NCI-H2171 (cell line): Measurements from ENCODE around the gene ARL17B.
"Not testable (repeated sequence)": the region's sequence is repeated elsewhere in the genome, so short reads cannot be mapped to it uniquely, and the experiment has no call there.

Source experiments
- DNase-seq: peaks from one replicate; lab custom pipeline; 2025; lab: John Stamatoyannopoulos, UW

The ARL17B gene

DNA sequence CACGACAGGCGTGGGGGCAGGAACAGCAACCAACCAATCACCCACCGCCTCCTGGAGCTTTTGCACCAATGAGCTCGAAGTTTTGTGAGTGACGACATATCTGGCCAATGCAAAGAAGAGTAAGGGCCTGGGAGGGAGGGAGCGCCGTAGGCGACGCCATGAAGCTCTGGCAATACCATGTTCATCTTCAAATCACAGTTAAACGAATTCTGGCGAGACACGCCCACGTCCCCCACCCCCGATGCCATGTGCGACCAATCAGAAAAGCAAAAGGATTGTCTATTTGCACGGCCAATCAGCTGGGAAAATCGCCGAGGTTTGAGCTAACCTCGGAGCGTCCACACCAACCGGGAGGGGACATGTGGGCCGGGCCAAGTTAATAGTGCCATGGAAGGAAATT lies at the start of gene ARL17B:
ARL17B (minus strand) TSS at position 12 of the 400 bp plus-strand sequence. CDS start 3,369 bp downstream, outside the sequence.
- not testable (repeated sequence) for DNase-seq

DNA sequence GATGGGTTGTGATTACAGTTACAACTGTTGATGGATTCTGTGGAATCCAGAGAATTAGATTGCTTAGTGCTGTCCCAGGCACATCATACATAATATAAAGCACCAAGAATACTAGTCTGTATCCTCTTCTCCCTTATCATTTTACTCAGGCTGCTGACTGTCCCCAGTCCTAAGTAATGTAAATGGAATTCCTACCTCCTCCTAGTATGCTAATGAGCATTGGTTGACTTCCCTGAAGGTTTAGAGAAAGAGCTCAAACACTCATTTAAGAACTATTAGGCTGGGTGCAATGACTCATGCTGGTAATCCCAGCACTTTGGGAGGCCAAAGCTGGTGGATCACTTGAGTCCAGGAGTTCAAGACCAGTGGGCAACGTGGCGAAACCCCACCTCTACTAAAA lies 48.3 kb upstream of the ARL17B start:
- not testable (repeated sequence) for DNase-seq

DNA sequence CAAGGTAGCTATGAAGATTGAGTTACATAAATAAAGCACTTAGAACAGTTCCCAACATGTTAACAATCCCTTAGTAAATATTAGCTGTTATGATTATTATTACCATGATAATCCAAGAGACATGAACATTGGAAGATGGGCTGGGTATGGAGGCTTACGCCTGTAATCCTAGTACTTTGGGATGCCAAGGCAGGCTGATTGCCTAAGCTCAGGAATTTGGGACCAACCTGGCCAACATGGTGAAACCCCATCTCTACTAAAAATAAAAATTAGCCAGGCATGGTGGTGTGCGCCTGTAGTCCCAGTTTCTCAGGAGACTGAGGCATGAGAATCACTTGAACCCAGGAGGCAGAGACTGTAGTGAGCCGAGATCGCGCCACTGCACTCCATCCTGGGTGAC lies 45.6 kb upstream of the ARL17B start:
- DNase-seq, result not testable (repeated sequence)

DNA sequence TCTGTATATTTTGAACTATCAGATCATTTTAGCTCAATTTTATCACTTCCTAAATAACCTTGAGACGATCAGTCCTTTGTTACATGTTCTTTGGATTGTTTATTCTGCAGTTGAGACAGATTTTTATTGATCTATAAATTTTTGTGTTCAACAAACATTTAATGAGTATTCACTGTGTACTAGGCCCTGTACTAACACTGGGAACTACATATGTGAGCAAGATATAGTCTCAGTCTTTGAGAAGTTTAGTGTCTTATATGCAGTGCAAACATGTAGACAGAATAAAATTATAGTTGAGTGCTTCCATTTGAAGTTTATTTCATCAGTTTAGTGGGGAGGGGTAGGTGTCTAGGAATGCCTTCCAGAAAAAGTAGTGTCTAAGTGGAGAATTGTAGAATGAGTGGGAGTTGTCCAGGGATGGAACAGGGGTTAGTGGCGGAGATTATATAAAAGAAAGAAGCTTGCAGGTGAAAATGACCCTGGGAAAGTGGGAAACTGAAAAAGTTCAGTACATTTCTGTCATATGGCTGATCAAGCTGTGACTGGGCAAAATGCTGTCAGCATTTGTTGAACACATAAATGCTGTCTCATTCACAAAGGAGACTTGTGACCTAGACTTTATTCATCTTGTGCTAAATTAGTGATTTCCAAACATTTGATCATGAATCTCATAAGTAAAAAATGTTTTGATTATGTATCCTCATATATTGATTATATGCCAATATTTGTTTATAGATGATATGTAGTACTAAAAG lies 39.6 kb upstream of the ARL17B start:
- not testable (repeated sequence) for DNase-seq

DNA sequence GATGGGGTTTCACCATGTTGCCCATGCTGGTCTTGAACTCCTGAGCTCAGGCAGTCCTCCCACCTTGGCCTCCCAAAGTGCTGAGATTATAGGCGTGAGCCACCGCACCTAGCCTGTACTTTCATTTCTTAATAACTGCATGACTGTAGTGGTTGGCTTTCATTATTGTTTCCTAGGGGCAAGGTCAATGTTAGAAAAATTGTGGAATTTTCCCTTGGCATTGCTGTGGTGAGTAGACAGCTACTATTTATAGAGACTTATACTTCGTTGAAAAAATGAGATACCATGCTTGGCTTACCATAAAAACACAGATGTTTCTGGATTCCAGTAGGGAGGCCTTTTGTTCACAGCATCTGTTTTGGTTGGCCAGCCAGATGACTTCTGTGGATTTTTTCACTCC lies 39.0 kb upstream of the ARL17B start:
- DNase-seq, result not testable (repeated sequence)

DNA sequence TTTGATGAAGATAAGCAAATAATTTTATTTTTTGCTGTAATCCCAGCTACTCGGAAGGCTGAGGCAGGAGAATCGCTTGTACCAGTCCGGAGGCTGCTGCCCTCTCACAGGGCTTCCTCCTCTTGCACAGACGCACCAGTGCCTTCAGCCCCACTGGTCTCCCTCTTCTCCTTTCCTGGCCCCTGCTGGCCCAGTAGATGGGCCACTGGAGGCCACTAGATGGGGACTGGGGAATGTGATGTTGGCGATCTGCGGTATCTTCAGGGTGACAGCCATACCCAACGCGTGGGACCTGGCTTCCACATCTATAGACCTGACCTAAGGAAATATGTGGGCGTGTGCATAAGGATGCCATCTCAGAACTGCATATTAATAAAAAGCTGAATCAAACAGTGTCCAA lies 38.4 kb upstream of the ARL17B start:
- DNase-seq, result not testable (repeated sequence)

DNA sequence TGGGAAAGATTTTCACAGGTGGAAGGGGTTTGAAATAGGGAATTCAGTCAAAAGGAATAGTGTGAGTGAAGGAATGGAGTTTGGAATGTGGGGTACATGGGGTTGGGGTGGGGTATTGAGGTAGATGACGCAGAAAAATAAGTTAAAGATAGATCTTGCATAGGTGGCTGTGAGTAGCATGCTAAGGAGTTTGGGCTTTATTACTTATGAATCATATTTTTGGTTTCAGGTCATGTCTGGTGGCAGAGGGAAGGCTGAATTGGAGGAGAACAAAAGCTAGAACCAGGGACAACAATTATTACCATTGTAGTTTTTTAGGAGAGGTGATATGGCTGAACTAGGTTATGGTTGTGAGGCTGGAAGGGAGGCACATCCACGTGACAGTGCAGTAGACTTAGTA lies 34.7 kb upstream of the ARL17B start:
- not testable (repeated sequence) for DNase-seq

DNA sequence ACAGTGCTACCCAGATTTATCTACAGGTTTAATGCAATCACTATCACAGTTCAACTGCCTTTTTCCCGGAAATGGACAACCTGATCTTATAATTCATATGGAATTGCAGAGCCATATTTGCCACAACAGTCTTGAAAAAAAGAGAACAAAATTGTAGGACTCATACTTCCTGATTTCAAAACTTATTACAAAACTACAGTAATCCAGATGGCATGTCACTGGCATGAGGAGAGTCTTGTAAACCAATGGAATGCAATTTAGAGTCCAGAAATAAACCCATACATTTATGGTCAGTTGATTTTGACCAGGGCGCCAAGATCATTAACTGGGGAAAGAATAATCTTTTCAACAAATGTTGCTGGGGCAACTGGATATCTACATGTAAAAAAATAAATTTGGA lies 32.1 kb upstream of the ARL17B start:
- DNase-seq, result not testable (repeated sequence)

DNA sequence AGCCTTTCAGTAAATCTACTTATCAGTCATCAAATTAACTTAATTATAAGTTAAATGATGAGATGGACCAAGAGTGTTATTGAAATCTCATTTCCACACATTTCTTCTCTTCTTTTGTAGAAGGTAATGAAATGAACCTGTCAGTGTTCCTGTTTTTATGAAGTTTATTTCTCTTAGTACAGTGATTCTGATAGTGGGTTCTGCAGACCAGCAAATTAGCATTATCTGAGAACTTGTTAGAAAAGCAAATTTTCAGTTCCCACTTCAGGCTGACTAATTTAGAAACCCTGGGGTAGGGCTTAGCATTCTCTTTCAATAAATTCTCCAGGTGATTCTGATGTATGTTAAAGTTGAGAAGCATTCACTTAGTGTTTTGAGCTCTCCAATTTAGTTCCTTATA lies 23.9 kb upstream of the ARL17B start:
- not testable (repeated sequence) for DNase-seq

DNA sequence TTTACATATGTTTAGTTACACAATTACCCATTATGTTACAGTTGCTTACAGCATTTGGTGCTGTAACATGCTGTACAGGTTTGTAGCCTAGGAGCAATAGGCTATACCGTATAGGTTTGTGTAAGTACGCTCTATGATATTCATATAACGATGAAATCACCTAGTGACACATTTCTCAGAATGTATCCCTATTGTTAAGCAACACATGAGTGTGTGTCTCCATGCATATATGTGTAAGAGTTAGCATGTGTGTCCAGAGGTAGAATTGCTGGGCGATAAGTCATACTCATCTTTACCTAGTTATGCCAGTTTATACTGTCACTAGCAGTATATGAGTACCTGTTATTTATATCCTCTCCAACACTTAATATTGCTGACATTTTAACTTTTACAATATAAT lies 21.6 kb upstream of the ARL17B start:
- DNase-seq, result not testable (repeated sequence)

DNA sequence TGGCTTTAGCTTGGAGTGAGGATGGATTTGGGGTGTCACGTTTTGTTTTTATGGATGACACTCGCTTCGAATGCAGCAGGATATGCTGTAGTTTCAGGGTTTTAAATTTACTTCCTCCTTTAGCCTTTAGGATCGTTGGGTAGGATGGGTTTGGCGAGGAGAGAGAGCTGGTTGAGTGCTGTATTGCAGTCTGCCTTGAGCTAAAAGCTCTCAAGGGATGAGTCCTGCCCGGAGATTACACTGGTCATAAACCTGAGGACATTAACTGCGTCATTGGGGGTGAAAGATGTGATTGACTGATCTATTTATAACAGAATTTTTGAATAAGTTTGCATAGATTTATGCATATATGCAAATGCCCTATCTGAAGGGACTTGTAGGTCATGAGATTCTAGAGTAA lies 11.9 kb upstream of the ARL17B start:
- not testable (repeated sequence) for DNase-seq

DNA sequence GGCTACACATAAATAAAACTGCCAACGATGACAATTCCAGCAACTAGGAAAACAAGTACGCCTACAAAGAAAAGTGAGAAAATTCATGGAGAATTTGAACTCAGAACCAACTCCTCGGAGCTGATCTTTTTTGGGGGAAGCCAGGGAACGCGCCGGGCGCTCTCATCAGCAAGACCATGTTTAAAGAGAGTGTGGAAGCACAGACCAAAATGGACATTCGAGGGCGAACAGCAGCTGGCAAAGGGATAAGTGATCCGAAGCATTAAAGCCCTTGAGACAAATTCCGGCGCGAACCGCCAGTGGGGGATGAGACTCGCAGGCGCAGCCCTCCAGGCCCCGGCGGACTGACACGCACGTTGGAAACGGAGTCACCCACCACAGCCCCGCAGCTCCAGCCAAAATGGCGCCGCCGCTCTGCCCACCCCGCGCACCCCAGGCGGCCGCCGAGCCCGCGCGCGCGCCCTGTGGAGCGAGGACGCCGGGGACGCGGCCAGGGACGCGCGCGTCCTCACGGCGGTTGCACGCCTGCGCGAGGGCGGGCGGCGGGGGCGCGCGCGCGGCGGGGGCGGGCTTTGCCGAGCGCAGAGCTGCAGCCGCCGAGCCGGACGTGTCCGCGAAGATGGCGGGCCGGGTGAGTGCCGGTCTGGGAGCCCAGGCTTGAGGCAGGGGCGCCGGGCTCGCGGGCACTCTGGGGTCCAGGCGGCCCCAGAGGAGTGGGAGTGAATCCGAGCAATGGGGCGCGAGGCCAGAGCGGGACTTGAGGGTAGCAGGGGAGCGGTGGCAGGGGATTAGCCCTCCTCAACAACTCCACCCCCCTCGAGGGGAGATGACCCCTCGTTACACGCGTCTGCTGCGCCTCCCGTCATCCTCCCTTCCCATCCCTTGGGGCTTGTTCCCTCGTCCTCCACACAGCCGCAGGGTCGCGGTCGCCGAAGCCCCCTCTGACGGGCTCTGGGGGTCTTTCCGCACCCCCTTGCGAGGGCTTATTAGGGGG lies 11.0 kb upstream of the ARL17B start:
- not testable (repeated sequence) for DNase-seq

DNA sequence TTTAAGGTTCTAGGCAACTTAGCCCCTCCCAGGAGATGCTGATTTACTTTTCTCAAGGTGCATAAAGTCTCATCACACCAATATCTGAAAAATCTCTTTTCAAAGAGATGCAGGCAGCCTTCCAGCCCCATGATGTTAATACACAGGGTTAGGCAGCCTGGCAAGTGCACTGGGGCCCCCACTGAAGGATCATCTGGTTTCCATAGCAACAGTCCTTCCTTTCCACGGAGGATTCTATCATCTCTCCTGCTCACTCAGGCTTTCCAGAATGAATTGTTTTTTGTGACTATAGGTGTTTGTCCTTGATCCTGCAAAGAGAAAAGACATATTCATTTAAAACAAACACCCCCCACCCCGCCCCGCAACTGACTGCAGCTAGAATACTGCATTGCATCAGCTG lies 6.0 kb upstream of the ARL17B start:
- not testable (repeated sequence) for DNase-seq

DNA sequence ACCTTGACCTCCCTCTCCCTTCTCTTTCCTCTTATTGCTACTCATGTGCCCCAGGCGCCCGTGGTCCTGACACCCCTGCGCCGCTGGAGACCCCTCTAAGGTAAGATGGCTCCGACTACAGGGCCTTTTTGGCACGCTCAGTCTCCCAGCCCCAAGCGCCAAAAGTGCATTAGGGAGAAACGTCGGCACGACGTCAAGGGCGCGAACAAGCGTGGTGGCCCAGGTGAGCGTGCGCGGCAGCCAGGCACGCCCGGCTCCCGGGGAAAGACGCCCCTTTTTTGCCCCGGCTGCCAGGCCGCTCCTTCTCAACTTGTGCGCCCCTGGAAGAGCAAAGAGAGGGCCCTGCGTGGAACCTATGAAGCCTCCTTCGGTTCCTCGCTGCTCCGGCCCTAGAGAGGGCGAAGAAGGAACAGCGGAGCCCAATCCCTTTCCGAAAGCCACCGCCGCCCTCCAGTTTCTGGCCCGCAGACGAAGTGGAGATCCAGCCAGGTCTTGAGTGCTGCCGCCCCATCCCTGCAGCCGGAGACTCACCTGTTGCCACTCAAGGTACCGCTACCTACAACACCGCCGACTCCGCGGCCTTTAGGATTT lies 326 bp downstream of the ARL17B start:
- DNase-seq, result not testable (repeated sequence)

DNA sequence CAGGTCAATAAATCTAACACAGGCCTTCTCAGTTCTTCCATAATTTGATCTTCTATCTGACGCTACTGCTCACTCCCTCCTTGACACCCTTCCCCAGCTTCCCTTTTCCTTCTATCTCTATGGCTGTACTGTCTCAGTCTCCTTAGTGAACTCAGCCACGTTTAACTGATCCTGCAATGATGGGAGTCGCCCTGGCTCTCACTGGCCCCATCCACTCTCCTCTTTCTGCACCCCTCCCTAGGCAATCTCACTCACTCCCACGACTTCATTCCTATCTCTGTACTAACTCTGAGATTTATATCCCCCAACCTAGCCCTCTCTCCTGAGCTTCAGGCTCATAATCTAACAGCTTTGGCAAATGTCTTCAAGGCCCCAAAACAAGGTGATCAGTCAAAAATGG lies 7.7 kb downstream of the ARL17B start:
- not testable (repeated sequence) for DNase-seq

DNA sequence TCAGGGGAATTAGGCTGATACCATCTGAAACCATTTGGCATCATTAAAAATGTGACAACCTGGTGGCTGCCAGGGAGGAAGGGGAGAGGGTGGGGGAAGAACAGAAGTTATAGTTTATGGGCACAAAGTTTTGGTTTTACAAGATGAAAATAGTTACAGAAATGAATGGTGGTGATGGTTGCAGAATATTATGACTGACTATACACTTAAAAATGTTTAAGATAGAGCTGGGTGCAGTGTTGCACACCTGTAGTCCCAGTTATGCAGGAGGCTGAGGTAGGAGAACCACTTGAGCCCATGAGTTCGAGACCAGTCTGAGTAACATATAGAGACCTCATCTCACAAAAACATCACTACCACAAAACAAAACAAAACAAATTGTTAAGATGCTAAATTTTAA lies 12.5 kb downstream of the ARL17B start:
- DNase-seq, result not testable (repeated sequence)

DNA sequence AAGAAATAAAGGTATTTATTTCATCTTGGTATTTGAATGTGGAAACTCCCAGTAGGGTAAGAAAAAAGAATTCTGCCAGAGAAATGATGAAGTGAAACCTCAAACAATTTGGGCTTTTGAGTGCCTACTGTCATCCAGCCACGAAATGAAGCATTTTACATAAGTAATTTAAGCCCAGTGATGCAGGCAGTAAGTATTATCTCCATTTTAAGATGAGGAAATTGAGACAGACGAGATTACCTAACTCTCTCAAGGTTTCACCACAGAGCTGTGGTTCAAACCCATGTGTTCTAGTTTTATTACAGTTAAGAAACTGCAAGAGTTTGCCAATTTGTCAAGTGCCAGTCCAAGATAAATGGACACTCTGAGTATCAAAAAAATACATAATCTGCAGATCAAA lies 13.2 kb downstream of the ARL17B start:
- not testable (repeated sequence) for DNase-seq

DNA sequence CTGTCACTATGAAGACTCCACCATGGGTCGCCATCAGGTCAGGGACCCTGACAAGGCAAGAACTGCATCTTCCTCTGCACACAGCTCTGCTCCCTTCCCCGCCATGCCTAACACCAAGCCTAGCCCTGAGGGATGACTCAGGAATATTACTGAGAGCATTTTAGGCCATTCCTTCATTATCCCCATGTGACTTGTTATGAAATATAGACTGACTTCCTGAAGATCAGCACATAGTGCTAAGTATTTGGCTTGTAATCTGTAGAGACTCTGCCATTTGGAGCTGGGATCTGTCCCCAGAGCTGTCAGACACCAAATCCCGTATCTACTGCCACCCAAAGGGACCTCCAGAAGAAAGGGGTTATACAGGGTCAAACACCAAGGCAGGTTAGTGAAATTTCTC lies 19.4 kb downstream of the ARL17B start:
- DNase-seq, result not testable (repeated sequence)

DNA sequence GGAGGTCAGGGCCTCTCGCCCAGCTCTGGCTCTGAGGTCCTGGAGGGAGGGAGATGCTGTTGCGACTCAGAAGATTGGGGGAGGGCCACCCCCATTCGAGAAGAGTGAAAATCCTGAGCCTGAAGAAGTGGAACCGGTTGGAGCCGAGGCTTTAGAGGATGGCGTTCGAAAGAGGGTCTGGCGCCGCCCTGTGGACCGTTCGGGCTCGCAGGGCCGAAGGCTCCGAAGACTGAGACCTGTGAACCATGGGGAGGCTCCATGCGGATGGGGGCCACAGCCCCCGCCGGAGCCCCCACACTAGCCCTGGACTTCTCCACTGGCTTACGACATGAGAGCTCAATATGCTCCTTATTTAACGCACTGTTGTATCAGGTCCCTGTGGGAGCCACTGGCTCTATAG lies 20.3 kb downstream of the ARL17B start:
- DNase-seq, result not testable (repeated sequence)

DNA sequence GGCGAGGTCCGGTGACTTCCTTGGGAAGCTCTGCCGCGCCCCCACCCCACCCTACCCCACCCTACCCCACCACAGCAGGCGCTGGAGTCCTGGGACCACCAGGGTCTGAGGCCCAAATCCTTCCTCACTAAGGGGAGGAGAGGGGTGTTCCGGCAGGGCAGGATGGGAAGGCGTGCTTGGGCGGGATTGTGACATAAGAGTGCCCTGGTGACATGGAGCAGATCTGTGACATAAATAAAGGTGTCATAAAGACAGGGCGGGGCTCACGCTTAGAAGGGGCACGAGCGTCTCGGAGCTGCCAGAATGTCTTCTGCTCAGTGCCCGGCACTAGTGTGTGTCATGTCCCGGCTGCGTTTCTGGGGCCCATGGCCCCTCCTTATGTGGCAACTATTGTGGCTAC lies 66.7 kb downstream of the ARL17B start, which contains the start of gene LRRC37A:
LRRC37A (plus strand) TSS at position 301 of the 400 bp plus-strand sequence; CDS start at position 304, 3 bp downstream.
- not testable (repeated sequence) for DNase-seq

DNA sequence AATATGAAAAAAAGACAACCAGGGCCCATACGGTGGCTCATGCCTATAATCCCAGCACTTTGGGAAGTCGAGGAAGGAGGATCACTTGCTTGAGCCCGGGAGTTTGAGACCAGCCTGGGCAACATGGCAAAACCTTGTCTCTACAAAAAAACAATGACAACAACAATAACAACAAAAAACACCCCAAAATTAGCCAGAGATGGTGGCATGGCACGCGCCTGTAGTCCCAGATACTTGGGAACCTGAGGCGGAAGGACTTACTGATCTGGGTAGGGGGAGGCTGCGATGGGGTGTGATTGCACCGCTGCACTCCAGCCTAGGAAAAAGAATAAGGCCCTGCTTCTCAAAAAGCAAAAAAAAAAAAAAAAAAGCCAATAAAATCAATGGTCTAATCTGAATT lies 69.9 kb downstream of the ARL17B start:
- DNase-seq, result not testable (repeated sequence)

DNA sequence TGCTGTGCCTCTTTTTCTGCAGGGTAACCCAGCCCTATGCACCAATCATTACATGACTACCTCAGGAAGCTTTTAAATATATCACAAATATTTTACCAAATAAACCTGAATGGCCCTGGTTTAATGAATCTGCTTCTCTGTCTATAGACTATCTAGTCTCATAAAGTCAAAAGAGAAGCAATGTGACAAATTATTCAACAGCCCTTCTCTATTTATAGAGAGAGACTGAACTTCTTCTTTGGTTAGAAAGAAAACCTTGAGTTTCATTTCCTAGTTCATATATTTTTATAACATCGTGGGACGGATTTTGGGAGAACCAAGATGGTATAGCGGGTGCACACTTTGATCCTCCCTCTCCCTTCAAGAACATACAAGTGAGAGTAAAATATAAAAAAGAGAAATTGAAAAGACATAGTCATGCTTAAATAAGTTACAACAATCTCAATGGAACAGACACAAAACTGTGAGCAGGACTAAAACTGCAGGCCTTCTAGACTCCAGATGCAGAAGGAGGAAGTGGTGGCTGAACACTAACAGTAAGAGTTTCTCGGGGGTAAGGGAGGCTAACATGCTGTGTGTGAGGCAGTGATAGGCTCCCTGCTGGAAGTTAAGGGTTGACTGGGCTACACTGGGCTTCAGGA lies 70.5 kb downstream of the ARL17B start:
- DNase-seq, result not testable (repeated sequence)
